Measurements from ENCODE around the gene KLLN. TPM values are rescaled to one million over a fixed set of nuclear protein-coding genes. Genes with fewer than 3 reads are reported as not detected.
A peak's percentile ranks its signal among the peaks of the same experiment; 100 is the strongest.

KLLN gene
- total and polyA plus RNA-seq, 2 of the 13 experiments (the other 11 are each of a cell fraction or from before 2014, with no cell fraction given), result 0.08 to 0.44 TPM

- TF ChIP-seq MEIS2 (CRISPR knock-in tag; IDR thresholded peaks at IDR 0.05) (peak; percentile 84), ZNF484 (CRISPR knock-in tag; IDR thresholded peaks at IDR 0.05; ENCODE audit: borderline replicate concordance, low read depth) (no peak), KIAA2018 (CRISPR knock-in tag; IDR thresholded peaks at IDR 0.05; ENCODE audit: borderline replicate concordance) (no peak), RFXANK (CRISPR knock-in tag; IDR thresholded peaks at IDR 0.05) (no peak), HNRNPL (IDR thresholded peaks at IDR 0.05; ENCODE audit: low read depth, low read length) (0 out of 2 replicates have a peak, but pooled peaks have one; percentile 8), CBFB (CRISPR knock-in tag; IDR thresholded peaks at IDR 0.05) (peak; percentile 87), ZNF567 (CRISPR knock-in tag; IDR thresholded peaks at IDR 0.05; ENCODE audit: borderline replicate concordance) (no peak), NFE2 (CRISPR knock-in tag; IDR thresholded peaks at IDR 0.05) (no peak), LCORL (IDR thresholded peaks at IDR 0.05) (no peak), LCORL (CRISPR knock-in tag; IDR thresholded peaks at IDR 0.05) (0 out of 2 replicates have a peak, but pooled peaks have one; percentile 28), MEF2D (CRISPR knock-in tag; IDR thresholded peaks at IDR 0.05) (no peak)
- TF ChIP-seq, protein P1, sequence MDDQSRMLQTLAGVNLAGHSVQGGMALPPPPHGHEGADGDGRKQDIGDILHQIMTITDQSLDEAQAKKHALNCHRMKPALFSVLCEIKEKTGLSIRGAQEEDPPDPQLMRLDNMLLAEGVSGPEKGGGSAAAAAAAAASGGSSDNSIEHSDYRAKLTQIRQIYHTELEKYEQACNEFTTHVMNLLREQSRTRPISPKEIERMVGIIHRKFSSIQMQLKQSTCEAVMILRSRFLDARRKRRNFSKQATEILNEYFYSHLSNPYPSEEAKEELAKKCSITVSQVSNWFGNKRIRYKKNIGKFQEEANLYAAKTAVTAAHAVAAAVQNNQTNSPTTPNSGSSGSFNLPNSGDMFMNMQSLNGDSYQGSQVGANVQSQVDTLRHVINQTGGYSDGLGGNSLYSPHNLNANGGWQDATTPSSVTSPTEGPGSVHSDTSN (CRISPR knock-in tag; IDR thresholded peaks at IDR 0.05; ENCODE audit: borderline replicate concordance), result no peak
- TF ChIP-seq, protein P2, sequence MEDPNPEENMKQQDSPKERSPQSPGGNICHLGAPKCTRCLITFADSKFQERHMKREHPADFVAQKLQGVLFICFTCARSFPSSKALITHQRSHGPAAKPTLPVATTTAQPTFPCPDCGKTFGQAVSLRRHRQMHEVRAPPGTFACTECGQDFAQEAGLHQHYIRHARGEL (CRISPR knock-in tag; IDR thresholded peaks at IDR 0.05), result no peak
- TF ChIP-seq, protein P3, sequence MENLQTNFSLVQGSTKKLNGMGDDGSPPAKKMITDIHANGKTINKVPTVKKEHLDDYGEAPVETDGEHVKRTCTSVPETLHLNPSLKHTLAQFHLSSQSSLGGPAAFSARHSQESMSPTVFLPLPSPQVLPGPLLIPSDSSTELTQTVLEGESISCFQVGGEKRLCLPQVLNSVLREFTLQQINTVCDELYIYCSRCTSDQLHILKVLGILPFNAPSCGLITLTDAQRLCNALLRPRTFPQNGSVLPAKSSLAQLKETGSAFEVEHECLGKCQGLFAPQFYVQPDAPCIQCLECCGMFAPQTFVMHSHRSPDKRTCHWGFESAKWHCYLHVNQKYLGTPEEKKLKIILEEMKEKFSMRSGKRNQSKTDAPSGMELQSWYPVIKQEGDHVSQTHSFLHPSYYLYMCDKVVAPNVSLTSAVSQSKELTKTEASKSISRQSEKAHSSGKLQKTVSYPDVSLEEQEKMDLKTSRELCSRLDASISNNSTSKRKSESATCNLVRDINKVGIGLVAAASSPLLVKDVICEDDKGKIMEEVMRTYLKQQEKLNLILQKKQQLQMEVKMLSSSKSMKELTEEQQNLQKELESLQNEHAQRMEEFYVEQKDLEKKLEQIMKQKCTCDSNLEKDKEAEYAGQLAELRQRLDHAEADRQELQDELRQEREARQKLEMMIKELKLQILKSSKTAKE (CRISPR knock-in tag; IDR thresholded peaks at IDR 0.05; ENCODE audit: borderline replicate concordance), result peak; percentile 77
- TF ChIP-seq, protein P4, sequence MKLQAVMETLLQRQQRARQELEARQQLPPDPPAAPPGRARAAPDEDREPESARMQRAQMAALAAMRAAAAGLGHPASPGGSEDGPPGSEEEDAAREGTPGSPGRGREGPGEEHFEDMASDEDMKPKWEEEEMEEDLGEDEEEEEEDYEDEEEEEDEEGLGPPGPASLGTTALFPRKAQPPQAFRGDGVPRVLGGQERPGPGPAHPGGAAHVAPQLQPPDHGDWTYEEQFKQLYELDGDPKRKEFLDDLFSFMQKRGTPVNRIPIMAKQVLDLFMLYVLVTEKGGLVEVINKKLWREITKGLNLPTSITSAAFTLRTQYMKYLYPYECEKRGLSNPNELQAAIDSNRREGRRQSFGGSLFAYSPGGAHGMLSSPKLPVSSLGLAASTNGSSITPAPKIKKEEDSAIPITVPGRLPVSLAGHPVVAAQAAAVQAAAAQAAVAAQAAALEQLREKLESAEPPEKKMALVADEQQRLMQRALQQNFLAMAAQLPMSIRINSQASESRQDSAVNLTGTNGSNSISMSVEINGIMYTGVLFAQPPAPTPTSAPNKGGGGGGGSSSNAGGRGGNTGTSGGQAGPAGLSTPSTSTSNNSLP (IDR thresholded peaks at IDR 0.05; ENCODE audit: low read depth, low read length), result peak; percentile 33; the same call in 1 of the 2 replicates
Measured at GRCh38 chr10:87863053-87863943, at the start of gene KLLN, which contains the start of gene PTEN (continued).

All from HepG2 (cell line).